IPS-18c (cell line): ENCODE results near the gene RBM12.

Experiments used
- H3K4me3 ChIP-seq: 2 replicates; pipeline ENCODE4 v1.7.0; 2013; ENCODE audit warnings: low read depth, mild to moderate bottlenecking, low read length, moderate library complexity; ENCODE audit not compliant: insufficient read depth
- H3K9me3 ChIP-seq: one replicate; pipeline ENCODE4 v1.6.1; 2013; ENCODE audit warnings: mild to moderate bottlenecking, low read length, moderate library complexity; ENCODE audit not compliant: control insufficient read depth, insufficient read depth

RBM12 gene

DNA sequence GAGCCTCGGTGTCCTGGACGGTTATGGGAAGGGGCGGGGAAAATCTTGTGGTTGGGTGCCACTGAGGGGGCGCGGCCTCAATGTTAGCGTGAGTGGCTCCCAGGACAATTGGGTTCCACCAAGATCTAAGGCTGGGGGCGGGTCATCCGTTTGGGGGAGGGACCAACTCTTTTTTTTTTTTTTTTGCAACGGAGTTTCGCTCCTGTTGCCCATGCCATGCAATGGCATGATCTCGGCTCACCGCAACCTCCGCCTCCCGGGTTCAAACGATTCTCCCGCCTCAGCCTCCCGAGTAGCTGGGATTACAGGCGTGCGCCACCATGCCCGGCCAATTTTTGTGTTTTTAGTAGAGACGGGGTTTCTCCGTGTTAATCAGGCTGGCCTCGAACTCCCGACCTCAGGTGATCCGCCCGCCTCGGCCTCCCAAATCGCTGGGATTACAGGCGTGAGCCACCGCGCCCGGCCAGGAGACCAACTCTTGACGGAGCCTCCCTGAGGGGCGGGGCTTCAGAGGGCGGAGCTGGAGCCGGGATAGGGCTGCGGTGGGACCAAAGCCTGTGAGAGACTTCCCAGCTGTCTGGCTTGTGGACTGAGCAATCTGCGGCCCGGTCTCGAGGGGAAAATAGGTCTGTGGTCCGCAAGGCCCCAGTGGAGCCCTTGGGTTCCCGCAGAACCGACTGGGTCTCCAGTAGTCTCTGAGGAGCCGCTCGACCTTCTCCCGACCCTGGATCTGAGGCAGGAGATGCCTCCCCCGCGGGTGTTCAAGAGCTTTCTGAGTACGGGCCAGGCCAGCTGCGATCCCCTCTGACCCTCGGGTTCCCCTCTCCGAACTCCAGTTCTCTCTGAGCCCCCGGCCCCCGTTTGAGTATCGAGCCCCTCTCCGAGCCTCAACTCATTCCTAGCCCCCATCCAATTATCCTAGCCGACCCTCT is 48.0 kb downstream of the RBM12 start:
- H3K9me3 ChIP-seq, result no peaks in the 10 kb centered on the region
- H3K4me3 ChIP-seq, result peak overlapping the region; percentile 40; the same call in 1 of the 2 replicates

DNA sequence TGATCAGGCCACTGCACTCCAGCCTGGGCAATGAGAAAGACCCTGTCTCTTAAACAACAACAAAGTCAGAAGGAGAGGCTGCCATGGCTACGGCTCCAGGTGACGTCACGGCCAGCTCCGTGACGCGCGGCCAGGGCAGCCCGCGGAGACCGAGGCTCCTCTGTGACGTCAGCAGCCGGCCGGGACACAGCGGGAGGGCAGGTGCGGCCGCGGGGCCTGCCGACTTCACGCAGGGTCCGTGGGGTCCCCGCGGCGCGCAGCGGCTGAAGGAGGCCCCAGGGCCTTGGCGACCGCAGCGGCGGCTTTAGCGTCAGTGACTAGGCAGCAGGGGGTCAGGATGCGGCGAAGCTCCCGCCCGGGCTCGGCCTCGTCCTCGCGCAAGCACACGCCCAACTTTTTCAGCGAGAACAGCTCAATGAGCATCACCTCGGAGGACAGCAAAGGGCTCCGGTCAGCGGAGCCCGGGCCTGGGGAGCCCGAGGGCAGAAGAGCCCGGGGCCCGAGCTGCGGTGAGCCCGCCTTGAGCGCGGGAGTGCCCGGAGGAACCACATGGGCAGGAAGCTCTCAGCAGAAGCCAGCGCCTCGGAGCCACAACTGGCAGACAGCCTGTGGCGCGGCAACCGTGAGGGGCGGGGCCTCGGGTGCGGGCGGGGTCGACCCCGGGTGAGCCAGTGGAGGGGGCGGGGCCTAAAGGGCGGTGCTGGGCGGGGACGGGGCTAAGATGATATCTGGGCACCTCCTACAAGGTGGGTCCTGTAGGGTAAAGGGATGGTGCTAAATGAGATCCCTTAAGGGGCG is 48.8 kb downstream of the RBM12 start, which contains the start of gene SPAG4:
Gene SPAG4 (plus strand): TSS at position 163 of the 798 bp plus-strand sequence. CDS start 175 bp downstream, at position 338.
- no peaks in the 10 kb centered on the region for H3K9me3 ChIP-seq
- peak within 1 kb of the TSS; percentile 64 for H3K4me3 ChIP-seq

DNA sequence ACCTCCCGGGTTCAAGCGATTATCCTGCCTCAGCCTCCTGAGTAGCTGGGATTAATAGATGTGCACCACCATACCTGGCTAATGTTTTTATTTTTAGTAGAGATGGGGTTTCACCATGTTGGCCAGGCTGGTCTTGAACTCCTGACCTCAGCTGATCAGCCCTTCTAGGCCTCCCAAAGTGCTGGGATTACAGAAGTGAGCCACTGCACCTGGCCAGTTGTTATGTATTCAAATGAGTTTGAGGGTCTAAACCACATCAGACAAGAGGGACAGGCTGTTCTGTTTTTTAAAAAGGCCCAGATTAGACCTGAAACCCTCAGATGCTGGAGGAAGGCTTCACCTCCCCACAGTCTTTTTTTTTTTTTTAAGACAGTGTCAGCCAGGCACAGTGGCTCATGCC is 53.2 kb downstream of the RBM12 start:
- Histone ChIP-seq H3K4me3 (no peak overlapping the region), H3K9me3 (no peaks in the 10 kb centered on the region)

DNA sequence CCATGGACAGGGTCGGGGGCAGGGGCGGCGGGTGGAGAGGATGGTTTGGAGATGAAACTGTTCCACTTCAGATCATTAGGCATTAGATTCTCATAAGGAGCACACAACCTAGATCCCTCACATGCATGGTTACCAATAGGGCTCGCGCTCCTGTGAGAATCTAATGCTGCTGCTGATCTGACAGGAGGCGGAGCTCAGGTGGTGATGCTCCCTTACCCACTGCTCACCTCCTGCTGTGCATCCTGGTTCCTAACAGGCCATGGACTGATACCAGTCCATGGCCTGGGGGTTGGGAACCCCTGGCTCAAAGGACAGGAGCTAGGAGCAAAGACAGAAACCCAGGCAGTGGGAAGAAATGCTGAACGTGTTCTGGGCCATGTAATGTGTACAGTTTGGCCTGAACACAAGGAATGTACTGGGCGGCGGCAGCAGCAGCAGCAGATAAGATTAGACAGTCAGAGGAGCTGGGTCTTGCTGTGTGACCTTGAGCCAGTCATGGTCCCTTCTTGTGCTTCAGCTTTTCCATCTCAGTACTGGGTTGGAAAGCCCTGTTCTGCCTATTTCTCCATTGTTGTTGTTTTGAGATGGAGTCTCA is 53.8 kb downstream of the RBM12 start:
- H3K4me3 ChIP-seq, result no peak overlapping the region

DNA sequence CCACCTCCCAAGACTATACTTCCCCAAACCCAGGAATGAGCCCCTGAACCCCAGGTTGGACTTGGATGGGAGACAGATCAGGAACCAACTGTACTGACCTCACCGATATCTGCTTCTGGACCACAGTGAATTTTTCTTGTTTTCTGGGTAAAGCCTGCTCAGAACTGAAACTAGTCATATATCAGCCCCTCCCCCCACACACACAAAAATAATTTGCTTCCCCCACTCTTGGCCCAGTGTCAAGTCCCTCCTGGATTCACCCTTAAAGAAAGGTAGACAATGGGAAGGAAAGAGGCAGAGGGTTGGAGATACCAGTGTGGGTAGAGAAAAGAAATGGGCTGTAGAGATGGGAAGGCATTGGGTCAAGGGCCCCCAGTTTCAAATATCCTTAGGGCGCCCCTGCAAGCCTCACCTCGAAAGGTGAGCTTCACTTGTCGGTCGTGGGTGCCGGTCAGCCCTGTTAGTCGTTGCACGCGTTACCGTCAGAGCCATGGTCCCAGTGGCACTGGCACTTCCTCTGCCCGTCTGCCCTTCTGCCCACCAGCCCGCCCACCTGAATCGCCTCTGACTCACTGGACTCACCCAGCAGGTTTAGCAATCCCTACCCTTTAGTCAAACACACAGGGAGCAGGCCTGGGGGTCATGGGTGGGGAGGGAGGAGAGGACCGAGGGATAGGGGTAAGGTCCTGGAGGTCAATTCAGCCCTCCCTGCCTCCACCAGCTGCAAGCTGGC is 57.5 kb downstream of the RBM12 start:
- H3K4me3 ChIP-seq, result no peak overlapping the region
- H3K9me3 ChIP-seq, result no peaks in the 10 kb centered on the region

More for the DNA sequence above, 53.8 kb downstream of the RBM12 start:
- no peaks in the 10 kb centered on the region for H3K9me3 ChIP-seq

DNA sequence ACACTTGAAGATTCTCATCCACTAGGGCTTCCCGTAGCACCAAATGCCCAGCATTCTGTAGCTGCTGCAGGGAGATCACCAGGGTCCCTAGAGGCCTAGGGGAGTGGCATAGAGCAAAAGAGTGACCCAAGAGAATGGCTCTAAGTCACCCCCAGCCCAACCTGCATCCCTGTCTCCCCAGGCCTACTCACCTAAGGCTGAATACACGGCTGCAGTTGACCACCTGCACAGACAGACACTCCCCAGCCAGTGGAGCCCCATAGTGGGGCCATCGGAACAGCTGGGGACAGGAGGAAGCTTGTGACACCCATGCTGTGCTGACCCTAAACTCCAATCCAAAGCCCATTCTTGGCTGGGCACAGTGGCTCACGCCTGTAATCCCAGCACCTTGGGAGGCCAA is 58.6 kb downstream of the RBM12 start:
- H3K9me3 ChIP-seq, result no peaks in the 10 kb centered on the region
- H3K4me3 ChIP-seq, result no peak overlapping the region

DNA sequence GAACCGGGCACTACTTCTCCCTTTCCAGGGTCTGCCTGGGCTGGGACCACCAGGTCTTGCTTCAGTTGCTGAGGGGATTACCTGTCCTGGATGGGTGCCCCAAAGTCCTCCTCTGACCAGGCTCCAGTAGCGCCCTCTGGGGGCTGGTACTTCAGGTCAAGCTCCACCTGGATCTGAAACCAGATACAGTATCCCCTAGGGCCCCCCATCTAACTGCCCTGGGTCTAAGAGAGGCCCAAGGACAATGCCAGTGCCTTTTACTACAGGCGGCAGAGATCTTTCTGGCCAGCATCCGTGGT is 60.3 kb downstream of the RBM12 start:
- H3K4me3 ChIP-seq, result no peak overlapping the region
- no peaks in the 10 kb centered on the region for H3K9me3 ChIP-seq

DNA sequence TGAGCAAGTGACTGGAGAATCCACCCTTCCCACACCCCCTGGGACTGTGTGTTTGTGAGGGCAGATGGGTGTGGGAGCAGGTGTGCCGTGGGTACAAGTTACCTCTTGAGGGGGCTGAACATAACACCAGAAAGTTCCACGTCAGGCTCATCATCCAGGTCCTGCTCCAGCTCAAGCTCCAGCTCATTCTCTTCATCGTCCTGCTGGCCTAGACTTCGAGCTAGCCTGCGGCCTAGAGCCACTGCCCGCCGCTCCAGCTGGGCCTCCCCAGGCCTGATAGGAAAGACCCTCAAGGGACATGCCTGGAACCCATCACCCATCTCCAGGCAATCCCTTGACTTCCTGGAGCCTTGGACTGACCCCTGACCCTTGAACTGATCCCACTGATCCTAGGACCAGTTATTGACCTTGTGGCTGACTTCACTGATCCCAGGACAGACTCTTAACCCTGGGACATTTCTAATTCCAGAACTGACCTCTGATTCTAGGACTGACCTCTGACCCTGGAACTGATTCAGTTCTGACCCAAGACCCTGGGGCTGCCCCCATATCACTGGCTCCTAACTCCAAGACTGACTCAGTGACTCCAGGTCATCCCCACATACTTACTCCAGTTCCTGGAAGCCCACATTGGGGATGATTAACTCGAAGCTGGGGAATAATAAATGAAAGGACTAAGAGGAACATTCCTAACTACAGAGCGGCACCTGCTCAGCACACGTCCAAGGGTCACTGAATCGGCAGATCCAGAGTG is 60.8 kb downstream of the RBM12 start:
- H3K9me3 ChIP-seq, result no peaks in the 10 kb centered on the region
- no peak overlapping the region for H3K4me3 ChIP-seq

DNA sequence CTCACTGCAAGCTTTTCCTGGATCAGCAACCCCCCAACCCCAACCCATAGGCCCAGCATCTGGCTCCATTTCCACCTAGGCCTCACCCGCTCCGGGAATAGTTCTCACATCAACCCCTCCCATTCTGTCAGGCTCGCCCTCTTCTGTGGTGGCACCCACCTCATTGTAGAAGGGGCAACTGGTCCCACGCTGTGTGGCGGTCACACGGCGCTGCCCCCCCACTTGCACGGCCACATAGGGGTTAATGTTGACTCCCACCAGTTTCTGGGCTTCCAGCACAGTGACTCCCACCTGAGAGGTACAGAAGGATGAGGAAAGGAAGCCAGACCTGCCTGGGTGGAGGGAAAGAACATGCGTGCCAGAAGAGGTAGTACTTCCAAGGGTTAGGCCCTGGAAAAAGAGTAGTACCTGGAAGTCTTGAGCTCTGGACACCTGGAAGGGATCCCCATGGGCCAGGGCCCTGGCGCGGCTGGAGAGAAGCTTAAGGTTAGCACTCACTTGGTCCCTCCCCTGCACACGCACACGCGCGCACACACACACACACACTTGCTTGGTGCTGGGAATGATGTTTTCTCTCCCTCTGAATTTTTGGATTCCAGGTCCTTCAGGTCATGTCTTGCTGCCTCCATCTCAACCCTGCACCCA is 61.7 kb downstream of the RBM12 start:
- Histone ChIP-seq H3K9me3 (no peaks in the 10 kb centered on the region), H3K4me3 (no peak overlapping the region)

DNA sequence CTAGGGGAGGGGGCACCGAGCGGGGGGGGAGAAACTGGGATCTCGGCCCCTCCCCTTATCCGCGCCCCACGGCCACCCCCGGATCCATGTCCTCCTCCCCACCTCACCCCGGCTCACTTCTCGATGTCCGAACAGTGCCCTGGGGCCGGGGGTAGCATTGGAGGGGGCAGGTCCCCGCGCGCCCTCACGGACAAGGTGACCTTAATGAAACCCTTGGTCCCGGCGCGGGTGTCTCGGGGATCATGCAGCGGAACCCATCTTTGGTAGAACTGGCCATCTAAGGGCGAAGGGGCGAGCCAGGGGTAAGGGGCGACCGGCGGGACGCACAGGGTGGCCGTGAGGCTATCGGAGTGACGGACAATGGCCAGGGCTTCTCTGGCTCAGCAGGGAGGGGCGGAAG is 62.7 kb downstream of the RBM12 start:
- peak overlapping the region; percentile 77 for H3K4me3 ChIP-seq
- no peaks in the 10 kb centered on the region for H3K9me3 ChIP-seq

DNA sequence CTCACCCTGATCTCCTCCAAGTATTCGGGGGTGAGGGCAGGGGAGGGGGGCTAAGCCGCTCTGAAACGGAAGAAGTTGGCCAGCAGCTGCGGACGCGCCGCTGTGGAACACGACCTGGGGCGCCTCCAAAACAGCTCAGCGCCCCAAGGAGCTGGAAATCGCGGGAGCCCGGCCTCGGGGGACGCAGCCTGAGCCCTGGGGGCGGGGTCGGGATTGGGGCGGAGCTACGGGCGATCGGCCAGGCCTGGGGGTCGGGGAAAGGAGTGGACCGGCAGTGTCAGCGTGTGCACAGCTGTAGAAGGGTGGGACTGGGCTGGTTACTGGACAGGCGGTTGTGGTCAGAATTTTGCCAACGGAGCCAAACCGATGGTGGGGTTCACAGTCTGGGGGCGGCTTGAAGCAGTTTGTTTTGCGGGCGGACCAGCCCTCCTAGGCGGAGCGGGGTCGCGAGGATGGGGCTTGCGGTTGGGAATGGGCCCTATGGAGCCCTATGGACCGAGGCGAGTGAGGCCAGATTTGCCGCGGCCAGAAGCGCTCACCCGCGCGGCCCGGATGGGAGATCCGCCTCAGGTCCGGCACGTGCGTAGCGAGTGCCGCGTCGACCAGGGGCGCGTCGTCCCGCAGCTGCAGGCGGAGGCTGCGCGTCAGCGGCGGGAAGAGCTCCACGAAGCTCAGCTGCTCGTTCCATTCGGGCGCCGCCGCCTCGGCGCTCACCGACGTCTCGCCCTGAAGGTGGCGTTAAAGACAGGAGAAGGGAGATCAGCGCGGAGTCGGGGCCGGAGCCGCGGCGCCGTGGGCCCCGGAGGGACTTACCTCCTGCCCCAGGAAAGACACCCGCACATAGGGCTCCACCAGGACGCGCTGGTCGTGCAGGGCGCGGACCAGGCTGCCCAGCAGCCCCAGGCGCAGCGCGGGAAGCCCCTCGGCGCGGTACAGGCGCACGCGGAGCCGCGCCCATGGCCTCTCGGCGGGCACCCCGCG is 63.4 kb downstream of the RBM12 start:
- Histone ChIP-seq H3K9me3 (no peaks in the 10 kb centered on the region), H3K4me3 (peak overlapping the region; percentile 77)

DNA sequence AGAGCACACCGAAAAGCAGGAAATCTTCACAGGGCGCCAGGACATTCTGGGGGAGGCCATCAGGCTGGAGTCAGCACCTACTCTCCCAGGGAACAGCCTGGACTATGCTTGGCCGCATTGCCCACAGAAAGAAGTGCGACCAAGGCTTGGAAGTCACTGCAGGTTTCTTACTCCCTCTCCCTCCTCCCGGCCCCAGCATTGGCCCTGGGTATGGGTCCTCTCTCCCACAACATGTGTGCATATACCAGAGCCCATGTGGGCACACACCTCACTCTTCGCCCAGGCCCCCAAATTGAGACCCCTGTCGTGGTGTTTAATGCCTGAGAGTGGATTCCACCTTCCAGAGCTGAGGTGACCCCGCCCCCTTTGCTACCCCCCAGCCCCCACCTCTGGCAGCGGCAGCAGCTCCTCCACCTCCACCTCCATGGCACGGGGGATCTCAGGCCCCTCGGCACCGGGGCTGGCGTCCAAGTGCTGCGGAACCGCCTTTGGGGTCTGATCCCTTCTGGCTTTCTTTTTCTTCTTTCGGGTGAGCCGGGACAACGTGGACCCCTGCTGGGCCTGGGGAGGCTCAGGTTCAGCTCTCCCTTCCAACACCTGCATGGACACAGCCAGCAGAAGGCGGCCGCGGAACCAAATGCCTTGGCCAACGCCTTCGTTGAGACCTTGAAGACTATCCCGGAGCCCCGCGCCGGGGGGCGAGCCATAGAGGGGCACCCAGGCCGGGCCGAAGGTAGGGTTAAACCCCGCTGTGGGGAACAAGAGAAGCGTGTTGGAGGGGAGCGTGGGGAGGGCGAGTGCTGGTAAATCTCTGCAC is 64.3 kb downstream of the RBM12 start:
- peak overlapping the region; percentile 77 for H3K4me3 ChIP-seq
- H3K9me3 ChIP-seq, result no peaks in the 10 kb centered on the region

DNA sequence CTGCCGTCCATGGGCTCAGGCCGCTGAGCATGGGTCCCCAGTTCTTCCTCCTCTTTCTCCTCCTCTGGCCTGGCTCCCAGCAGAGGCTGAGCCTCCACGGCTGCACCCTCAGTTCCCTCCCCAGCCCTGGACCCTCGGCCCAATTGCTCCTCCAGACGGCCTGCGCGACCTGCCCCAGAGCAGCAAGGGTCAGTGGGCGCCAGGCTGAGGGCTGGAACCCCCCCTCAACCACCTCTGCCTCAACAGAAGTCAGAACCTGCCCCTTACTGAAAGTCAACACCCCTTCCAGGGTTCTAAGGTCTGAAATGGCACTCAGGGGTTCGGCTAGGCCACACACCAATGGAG is 65.0 kb downstream of the RBM12 start:
- Histone ChIP-seq H3K9me3 (no peaks in the 10 kb centered on the region), H3K4me3 (no peak overlapping the region)
